ENCODE measurements around the gene CMPK2.

GRCh38 chr2:6881046-6881445 lies 15.3 kb upstream of the CMPK2 start:
- TF ChIP-seq EZH2 (IDR thresholded peaks at IDR 0.05; ENCODE audit: borderline replicate concordance, control insufficient read depth, low read depth, low read length) (no peak), POLR2AphosphoS5 (IDR thresholded peaks at IDR 0.05; ENCODE audit: low read length) (no peak), CTCF (IDR thresholded peaks at IDR 0.05 in 2 of 3, conservative IDR thresholded peaks at IDR 0.05 in 1 of 3; ENCODE audit: control insufficient read depth in 2 of 3, extremely low read depth in 1 of 3, insufficient read depth in 1 of 3, low read depth in 3 of 3, low read length in 3 of 3) (no peak), MAX (IDR thresholded peaks at IDR 0.05; ENCODE audit: low read depth, low read length) (no peak), GABPA (IDR thresholded peaks at IDR 0.05; ENCODE audit: low read depth) (no peak), IKZF2 (IDR thresholded peaks at IDR 0.05) (no peak)

Data from GM12878 (cell line).